Cardiac muscle cell (in vitro differentiated cells and primary cell): ENCODE results near the gene RTP1. TPM values are rescaled to one million over a fixed set of nuclear protein-coding genes. Genes with fewer than 3 reads are reported as not detected.

ENCODE experiments used
- DNase-seq, 2 donors: peaks; one replicate each; pipeline versions ENCODE4 v3.0.0 to v3.0.0-alpha.2; 2010 to 2017; ENCODE audit warnings: low read depth in 1 of 2, low spot score in 1 of 2
- H3K27ac ChIP-seq: fragments of 200-600 bp; sonication (generic); 2 replicates; pipeline ENCODE4 v1.5.1; 2016
- H3K27me3 ChIP-seq: fragments of 200-600 bp; sonication (generic); 2 replicates; pipeline ENCODE4 v1.6.0; 2016; ENCODE audit warnings: control low read depth
- H3K36me3 ChIP-seq: fragments of 200-600 bp; sonication (generic); 2 replicates; pipeline ENCODE4 v1.5.1; 2016; ENCODE audit warnings: control low read depth
- H3K4me1 ChIP-seq: fragments of 200-600 bp; sonication (generic); 2 replicates; pipeline ENCODE4 v1.8.1; 2017; ENCODE audit warnings: low read depth, mild to moderate bottlenecking, mixed run types
- H3K4me3 ChIP-seq: fragments of 200-600 bp; sonication (generic); 2 replicates; pipeline ENCODE4 v1.5.1; 2016; ENCODE audit warnings: mild to moderate bottlenecking
- H3K9me3 ChIP-seq: fragments of 200-600 bp; sonication (generic); 2 replicates; pipeline ENCODE4 v1.5.1; 2017; ENCODE audit warnings: low read depth, mild to moderate bottlenecking, control low read depth
- CTCF ChIP-seq: IDR thresholded peaks from 2 replicates; pipeline ENCODE4 v1.5.1; 2012; ENCODE audit warnings: low read depth, mild to moderate bottlenecking, low read length
- polyA plus RNA-seq: library from polyadenylated mRNA; unstranded; fragments of >200 nt; fragmentation: Nextera tagmentation; extraction: Ambion mirVana; gene quantifications from 2 replicates; pipeline ENCODE4 v1.2.1, GENCODE V29; 2016
- total RNA-seq: library from RNA; depleted of rRNA; stranded (reverse); fragments of >200 nt; gene quantifications from 2 replicates; pipeline ENCODE4 v1.2.3, GENCODE V29; 2016

Gene RTP1
- total and polyA plus RNA-seq, 2 experiments from 2014 or later: not detected

DNA sequence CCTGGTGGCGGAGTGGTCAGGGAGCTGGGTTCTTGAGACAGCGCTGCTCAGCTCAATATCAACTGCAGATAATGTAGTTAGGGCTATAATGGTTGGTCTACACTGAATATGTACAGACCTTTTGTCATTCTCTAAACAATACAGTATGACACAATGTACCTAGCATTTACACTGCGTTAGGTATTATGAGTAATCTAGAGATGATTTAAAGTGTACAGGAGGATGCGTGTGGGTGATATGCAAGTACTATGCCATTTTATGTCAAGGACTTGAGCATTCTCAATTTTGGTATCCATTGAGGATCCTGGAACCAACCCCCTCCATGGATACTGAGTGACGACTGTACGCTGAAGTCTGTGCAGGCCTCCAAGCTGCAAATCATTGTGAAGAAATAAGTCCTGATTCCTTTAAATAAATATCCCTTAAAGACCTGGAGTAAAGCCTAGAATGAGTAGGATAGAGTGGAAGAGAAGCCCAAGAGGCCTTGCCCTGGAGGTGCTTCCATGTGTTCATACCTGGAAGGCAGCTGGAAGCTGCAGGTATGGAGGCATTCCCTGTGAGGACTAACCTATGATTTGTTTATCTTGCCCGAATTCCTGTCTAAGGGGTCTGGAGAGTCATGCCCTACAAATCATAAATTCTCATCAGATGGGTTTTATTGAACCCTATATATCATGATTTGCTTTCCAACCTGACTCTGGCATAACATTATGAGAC lies 15.7 kb upstream of the RTP1 start:
- no peaks in the 10 kb centered on the region for H3K9me3 ChIP-seq
- no peak for DNase-seq
- no peak for TF ChIP-seq CTCF
- H3K36me3 ChIP-seq: no peaks in the 10 kb centered on the region
- H3K27ac ChIP-seq: no peak overlapping the region
- no peaks in the 10 kb centered on the region for H3K27me3 ChIP-seq
- H3K4me1 ChIP-seq: peaks cover 8% of the 10 kb centered on the region
- no peak overlapping the region for H3K4me3 ChIP-seq

GRCh38 chr3:187183210-187183862 lies 13.9 kb upstream of the RTP1 start:
- H3K27me3 ChIP-seq: no peaks in the 10 kb centered on the region
- no peaks in the 10 kb centered on the region for H3K36me3 ChIP-seq
- no peak for DNase-seq
- TF ChIP-seq CTCF: no peak
- H3K4me3 ChIP-seq: no peak overlapping the region
- H3K4me1 ChIP-seq: peaks cover 21% of the 10 kb centered on the region
- peak overlapping the region; percentile 46 for H3K27ac ChIP-seq
- H3K9me3 ChIP-seq: no peaks in the 10 kb centered on the region

GRCh38 chr3:187183903-187184302 lies 13.4 kb upstream of the RTP1 start:
- Histone ChIP-seq H3K27ac (no peak overlapping the region), H3K4me3 (no peak overlapping the region), H3K4me1 (peaks cover 21% of the 10 kb centered on the region), H3K9me3 (no peaks in the 10 kb centered on the region), H3K36me3 (no peaks in the 10 kb centered on the region), H3K27me3 (no peaks in the 10 kb centered on the region)
- TF ChIP-seq CTCF: no peak
- DNase-seq: peak in 1 of 2 donors; percentile 48

DNA sequence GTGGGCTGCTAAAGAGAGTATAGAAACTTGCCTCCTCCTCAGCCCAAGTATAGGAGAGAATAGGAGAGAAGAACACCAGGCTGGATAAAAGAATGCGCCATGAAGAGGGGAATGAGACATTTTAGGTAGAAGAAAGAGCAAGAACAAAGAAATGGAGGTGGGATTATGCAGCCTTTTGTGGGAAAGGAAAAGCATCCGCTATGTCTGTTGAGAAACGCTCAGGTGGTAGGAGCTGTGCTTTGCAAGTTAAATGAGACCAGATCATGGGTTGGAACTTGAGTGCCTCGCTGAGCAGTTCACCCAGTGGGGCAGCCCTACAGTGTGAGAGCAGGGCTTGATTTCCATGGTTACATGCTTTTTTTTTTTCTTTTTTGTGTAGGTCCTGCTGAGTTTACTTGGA lies 11.5 kb upstream of the RTP1 start:
- H3K36me3 ChIP-seq: no peaks in the 10 kb centered on the region
- H3K4me3 ChIP-seq: no peak overlapping the region
- peak overlapping the region; percentile 97 for H3K27ac ChIP-seq
- H3K27me3 ChIP-seq: no peaks in the 10 kb centered on the region
- peaks cover 21% of the 10 kb centered on the region for H3K4me1 ChIP-seq
- DNase-seq: no peak
- no peaks in the 10 kb centered on the region for H3K9me3 ChIP-seq
- no peak for TF ChIP-seq CTCF

DNA sequence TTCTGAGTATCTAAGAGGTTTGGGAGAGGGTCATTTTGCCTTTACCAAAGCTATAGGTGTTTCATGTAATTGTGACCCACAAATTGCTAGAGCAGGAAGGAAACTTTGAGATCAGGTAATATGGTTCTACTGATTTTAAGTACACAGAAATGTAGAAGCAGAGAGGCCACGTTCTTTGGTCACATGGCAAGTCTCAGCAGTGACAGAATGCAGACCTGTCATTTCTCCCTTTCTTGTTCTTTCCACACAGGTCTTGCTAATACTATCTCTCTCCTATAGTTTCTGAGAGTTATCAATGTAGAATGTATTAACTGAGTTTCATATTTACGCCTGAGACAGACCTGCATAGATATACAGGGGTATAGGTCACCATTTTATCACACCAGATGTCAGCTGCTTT lies 10.9 kb upstream of the RTP1 start:
- peak in 1 of 2 donors; percentile 55 for DNase-seq
- peaks cover 21% of the 10 kb centered on the region for H3K4me1 ChIP-seq
- no peaks in the 10 kb centered on the region for H3K36me3 ChIP-seq
- peak overlapping the region; percentile 97 for H3K27ac ChIP-seq
- no peaks in the 10 kb centered on the region for H3K9me3 ChIP-seq
- no peak for TF ChIP-seq CTCF
- no peaks in the 10 kb centered on the region for H3K27me3 ChIP-seq
- no peak overlapping the region for H3K4me3 ChIP-seq
